ENCODE data around the gene TEX2.

DNA sequence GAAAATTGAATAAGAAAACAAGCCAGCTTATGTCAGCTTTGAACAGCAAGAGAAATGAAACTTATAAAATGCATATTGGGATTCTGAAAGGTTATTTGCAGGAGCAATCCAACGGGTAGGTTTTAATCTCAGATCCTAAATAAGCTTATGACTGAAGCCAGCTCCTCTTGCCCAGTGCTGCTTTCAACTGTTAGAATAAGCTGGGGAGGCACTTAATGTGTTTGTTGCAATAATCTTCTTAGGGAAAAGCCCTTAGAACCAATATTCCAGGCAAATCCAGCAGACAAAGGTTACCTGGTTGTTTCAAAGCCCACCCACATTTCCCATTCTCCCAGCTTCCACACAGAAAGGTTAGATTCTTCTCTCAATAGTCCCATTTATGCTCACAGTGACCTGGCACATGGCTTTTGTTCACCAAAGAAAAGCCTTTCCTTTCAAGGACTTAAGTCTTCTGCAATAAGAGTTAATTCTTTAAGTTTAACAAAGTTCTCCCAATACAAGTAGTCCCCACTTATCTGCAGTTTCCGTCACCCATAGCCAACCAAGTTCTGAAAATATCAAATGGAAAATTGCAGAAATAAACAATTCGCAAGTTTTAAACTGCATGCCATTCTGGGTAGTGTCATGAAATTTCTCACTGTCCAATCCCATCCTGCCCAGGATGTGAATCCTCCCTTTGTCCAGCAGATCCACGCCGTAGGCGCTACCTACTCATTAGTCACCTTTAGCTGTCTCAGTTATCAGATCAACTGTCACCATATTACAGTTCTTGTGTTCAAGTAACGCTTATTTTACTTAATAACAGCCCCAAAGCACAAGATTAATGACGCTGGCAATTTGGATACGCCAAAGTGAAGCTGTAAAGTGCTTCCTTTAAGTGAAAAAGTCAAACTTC, 5.9 kb downstream of the TEX2 start:
- TF ChIP-seq, protein P1, sequence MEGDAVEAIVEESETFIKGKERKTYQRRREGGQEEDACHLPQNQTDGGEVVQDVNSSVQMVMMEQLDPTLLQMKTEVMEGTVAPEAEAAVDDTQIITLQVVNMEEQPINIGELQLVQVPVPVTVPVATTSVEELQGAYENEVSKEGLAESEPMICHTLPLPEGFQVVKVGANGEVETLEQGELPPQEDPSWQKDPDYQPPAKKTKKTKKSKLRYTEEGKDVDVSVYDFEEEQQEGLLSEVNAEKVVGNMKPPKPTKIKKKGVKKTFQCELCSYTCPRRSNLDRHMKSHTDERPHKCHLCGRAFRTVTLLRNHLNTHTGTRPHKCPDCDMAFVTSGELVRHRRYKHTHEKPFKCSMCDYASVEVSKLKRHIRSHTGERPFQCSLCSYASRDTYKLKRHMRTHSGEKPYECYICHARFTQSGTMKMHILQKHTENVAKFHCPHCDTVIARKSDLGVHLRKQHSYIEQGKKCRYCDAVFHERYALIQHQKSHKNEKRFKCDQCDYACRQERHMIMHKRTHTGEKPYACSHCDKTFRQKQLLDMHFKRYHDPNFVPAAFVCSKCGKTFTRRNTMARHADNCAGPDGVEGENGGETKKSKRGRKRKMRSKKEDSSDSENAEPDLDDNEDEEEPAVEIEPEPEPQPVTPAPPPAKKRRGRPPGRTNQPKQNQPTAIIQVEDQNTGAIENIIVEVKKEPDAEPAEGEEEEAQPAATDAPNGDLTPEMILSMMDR (IDR thresholded peaks at IDR 0.05; ENCODE audit: insufficient read depth, low read length, poor library complexity, severe bottlenecking), result no peak
- TF ChIP-seq EZH2phosphoT487 (conservative IDR thresholded peaks at IDR 0.05; ENCODE audit: low read length), result no peak

Data from SU-DHL-6 (cell line).